HUES6 (cell line): ENCODE results near the gene TMEM134.

Experiments
- H3K27ac ChIP-seq: 2 replicates; pipeline ENCODE4 v1.7.0; 2013; ENCODE audit warnings: low read depth, mild to moderate bottlenecking, low read length, inconsistent platforms
- H3K27me3 ChIP-seq: 2 replicates; pipeline ENCODE4 v1.6.1; 2013; ENCODE audit warnings: low read length; ENCODE audit not compliant: control insufficient read depth, insufficient read depth
- H3K36me3 ChIP-seq: 2 replicates; pipeline ENCODE4 v1.6.1; 2013; ENCODE audit warnings: low read length; ENCODE audit not compliant: control insufficient read depth, insufficient read depth
- H3K4me1 ChIP-seq: 2 replicates; pipeline ENCODE4 v1.6.1; 2013; ENCODE audit warnings: low read length; ENCODE audit not compliant: control insufficient read depth, insufficient read depth
- H3K4me3 ChIP-seq: 2 replicates; pipeline ENCODE4 v1.5.1; 2013; ENCODE audit warnings: low read depth, low read length
- H3K9ac ChIP-seq: one replicate; pipeline ENCODE4 v1.6.1; 2013; ENCODE audit warnings: mild to moderate bottlenecking, low read length
- H3K9me3 ChIP-seq: 2 replicates; pipeline ENCODE4 v1.6.1; 2013; ENCODE audit warnings: low read depth, low read length; ENCODE audit not compliant: control insufficient read depth, insufficient read depth

TMEM134 gene

DNA sequence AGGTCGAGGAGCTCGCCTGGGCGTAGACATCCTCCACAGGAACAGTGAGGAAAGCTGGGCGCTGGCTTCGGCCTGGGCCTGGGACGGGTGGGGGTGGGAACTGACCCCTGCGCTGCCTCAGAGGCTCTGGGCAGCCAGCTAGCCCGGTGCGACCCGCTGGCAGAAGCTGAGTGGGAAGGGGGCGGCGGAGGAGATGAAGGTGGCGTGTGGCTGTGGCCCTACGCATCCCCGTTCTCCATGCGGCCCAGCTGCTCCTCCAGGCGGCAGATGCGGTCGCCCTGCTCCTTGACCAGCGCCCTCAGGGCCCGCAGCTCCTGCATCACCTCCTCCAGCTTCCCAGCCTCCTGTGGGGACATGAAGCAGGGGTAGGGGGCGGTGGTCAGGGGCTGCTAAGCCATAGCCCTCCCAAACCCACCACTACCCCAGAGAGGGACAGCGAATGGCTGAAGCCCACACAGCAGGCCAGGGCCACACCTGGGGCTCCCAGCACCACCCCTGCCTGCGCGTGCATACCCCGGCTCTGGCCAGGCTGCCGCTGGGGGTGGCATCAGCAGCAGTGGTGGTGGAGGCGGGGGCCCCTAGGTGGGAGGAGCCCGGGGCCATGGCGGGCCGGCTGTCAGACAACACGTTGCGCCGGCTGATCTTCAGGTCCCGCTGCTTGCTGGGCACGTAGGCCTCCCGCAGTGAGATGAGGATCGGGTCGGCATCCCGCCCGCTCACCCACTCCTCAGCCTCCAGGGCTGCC, 30.7 kb downstream of the TMEM134 start:
- H3K27me3 ChIP-seq, result no peaks in the 10 kb centered on the region
- H3K9ac ChIP-seq, result peak overlapping the region; percentile 70
- no peak overlapping the region for H3K27ac ChIP-seq
- H3K9me3 ChIP-seq, result no peaks in the 10 kb centered on the region
- no peak overlapping the region for H3K4me3 ChIP-seq
- H3K36me3 ChIP-seq, result peaks cover 64% of the 10 kb centered on the region
- peaks cover 25% of the 10 kb centered on the region for H3K4me1 ChIP-seq

DNA sequence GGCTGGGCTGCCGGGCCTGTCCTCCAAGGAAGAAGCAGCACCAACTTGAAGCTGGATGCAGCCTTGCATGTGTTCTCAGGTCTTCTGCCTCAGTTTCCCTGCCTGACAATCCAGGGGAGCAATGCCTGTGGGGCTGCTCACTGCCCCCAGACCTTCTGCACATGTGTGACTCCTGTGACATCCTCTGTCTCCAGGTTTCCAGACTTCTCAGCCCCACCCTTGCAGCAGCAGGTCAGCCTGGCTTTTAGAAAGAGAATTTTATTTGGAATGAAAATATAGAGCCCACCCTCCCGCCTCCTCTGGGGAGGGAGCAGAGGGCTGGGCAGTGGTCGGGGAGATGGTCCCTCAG, 31.3 kb downstream of the TMEM134 start:
- Histone ChIP-seq H3K4me1 (peaks cover 25% of the 10 kb centered on the region), H3K27me3 (no peaks in the 10 kb centered on the region), H3K36me3 (peaks cover 70% of the 10 kb centered on the region), H3K27ac (peak overlapping the region; percentile 88), H3K9ac (peak overlapping the region; percentile 70), H3K9me3 (no peaks in the 10 kb centered on the region), H3K4me3 (no peak overlapping the region)

DNA sequence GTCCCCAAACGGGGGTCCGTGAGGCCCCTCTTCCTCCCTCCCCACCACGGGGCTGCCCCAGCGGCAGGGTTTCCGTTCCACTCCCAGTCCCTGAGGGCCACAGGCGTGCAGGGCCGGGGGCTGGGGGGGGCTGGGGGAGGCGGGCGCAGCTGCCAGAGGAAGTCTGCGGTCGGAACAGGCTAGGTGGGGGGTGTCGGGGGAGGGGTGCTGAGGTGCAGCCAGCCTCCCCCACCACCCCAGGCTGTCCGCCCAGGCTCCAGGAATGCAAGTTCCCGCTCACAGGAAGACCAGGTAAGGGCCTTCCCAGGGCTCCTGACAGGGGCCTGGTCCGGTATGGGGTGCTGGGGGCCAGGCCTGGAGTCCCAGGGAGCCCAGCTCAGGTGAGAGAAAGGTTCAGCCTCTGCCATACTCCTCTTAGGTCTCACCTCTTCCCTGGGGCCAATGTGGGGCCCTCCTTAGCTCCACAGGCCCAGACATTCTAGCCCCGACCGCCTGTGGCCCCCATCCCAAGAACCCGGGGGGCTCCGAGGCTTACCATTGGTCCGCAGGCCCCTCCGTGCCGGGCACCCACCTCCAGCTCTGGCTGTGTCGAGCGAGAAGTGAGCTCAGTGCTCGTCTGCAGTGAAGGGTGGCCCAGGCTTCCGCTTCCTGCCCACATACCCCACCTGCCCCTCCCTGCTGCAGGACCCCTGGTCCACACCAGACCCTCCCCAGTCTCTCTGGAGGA, 31.8 kb downstream of the TMEM134 start, which contains the start of gene PTPRCAP:
TSS of gene PTPRCAP (minus strand) at position 601 of the 727 bp plus-strand sequence. CDS start at position 538, 63 bp downstream.
- peak within 1 kb of the TSS; percentile 70 for H3K9ac ChIP-seq
- no peaks in the 10 kb centered on the region for H3K27me3 ChIP-seq
- peak within 1 kb of the TSS; percentile 88 for H3K27ac ChIP-seq
- no peaks in the 10 kb centered on the region for H3K9me3 ChIP-seq
- H3K4me3 ChIP-seq, result 0 out of 2 replicates have a peak within 1 kb of the TSS, but pooled peaks have one; percentile 4
- peaks cover 25% of the 10 kb centered on the region for H3K4me1 ChIP-seq
- peaks cover 75% of the 10 kb centered on the region for H3K36me3 ChIP-seq

DNA sequence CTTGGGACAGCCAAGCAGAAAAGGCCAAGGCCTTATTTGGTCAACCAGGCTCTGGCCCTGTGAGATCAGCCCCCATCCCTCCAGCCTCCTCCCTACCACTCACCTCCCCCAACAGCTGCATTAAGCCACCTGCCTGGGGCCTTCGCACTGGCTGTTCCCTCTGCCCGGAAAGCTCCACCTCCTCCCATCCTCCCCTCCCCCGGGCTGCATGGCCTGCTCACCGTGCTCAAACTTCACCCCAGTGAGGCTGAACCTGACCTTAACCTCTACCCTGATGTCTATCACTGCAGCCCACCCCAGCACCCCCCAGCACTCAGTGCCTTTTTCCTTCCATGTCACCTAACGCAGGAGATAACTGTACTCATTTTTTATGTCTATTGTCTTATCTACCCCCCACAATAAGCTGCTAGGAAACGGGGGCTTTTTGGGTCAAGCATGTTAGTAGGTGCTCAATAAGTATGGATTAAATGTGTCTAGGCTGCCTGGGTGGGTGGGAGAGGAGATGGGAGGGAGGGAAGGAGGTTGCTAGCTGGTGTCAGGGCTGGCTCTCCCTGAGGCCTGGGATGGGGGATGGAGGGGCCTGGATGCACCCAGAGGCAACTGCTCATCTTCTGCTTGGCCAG, 32.5 kb downstream of the TMEM134 start:
- peaks cover 76% of the 10 kb centered on the region for H3K36me3 ChIP-seq
- no peaks in the 10 kb centered on the region for H3K27me3 ChIP-seq
- H3K9me3 ChIP-seq, result no peaks in the 10 kb centered on the region
- H3K4me1 ChIP-seq, result peaks cover 25% of the 10 kb centered on the region
- H3K27ac ChIP-seq, result peak overlapping the region; percentile 88
- H3K4me3 ChIP-seq, result 0 out of 2 replicates have a peak overlapping the region, but pooled peaks have one; percentile 4
- H3K9ac ChIP-seq, result peak overlapping the region; percentile 77

DNA sequence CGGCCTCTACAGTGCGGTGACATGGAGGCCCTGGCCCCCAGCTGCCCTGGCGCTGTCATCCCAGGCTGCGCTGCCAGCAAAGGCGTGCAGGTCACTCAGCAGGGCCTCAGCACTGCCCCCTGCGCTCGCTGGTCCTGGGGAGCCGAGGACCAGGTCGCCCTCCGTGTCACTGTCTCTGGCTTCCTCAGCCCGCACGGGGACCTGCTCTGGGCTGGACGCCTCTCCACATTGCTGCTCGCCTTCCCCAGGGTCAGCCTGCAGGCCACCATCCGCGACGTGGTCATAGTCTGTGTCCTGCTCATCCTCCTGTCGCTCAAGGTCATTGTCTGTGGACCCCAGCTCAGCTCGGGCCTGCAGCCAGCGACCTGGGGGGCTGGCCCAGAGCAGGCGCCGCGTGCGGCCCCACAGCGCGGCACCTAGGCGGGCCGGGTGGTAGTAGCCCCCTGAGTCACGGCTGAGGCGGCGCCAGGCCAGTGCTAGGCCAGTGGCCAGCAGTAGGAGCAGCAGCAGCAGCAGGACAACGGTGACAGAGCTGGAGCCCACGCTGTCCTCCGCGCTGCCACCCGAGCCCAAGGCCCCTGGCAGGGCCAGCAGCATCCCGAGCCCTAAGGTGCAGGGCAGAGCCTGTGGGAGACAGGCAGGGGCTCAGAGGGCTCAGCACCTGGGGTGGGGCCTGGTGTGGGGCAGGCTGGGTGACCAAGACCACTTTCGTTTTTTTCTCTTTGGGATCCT, 33.2 kb downstream of the TMEM134 start:
- no peaks in the 10 kb centered on the region for H3K27me3 ChIP-seq
- H3K9me3 ChIP-seq, result no peaks in the 10 kb centered on the region
- peak overlapping the region; percentile 77 for H3K9ac ChIP-seq
- H3K4me1 ChIP-seq, result peaks cover 25% of the 10 kb centered on the region
- peaks cover 74% of the 10 kb centered on the region for H3K36me3 ChIP-seq
- H3K27ac ChIP-seq, result peak overlapping the region; percentile 88
- H3K4me3 ChIP-seq, result no peak overlapping the region

DNA sequence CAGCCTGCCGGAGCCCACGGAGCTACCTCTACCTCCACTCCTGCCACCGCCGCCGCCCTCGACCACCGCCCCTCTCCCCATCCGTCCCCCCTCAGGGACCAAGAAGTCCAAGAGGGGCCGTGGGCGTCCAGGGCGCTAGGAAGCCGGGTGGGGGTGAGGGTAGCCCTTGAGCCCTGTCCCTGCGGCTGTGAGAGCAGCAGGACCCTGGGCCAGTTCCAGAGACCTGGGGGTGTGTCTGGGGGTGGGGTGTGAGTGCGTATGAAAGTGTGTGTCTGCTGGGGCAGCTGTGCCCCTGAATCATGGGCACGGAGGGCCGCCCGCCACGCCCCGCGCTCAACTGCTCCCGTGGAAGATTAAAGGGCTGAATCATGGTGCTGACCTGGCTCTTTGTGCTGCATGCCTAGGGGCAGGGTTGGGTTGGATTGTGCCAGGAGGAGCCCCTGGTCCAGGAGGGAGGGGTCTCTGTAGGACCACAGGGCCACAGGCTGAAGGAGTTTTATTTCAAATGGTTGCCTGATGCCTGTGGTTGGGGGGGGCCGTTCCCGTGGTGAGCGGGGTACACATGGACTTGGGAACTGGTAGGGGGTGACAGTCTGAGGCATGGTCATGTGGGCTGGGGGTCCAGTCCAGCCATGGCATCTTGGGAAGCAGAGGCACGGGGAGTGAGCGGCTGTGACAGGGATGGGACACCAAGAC, 33.9 kb downstream of the TMEM134 start:
- H3K27ac ChIP-seq, result peak overlapping the region; percentile 88
- H3K9ac ChIP-seq, result peak overlapping the region; percentile 47
- no peaks in the 10 kb centered on the region for H3K27me3 ChIP-seq
- H3K36me3 ChIP-seq, result peaks cover 72% of the 10 kb centered on the region
- H3K9me3 ChIP-seq, result no peaks in the 10 kb centered on the region
- peaks cover 25% of the 10 kb centered on the region for H3K4me1 ChIP-seq
- no peak overlapping the region for H3K4me3 ChIP-seq

DNA sequence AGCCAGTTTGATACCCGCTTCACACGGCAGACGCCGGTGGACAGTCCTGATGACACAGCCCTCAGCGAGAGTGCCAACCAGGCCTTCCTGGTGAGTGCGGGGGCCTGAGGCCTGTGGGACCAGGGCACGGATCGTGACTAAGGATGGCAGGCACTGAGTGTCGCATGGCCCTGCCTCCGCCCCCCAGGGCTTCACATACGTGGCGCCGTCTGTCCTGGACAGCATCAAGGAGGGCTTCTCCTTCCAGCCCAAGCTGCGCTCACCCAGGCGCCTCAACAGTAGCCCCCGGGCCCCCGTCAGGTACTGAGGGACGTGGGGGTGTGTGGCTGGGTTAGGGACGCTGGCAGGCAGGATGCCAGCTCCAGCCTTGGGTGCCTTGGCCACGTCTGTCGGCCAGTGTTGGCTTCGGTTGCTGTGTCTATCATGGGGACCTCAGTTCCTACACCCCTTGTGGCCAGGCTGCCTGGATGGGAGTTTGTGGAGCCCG, 34.6 kb downstream of the TMEM134 start:
- Histone ChIP-seq H3K4me3 (no peak overlapping the region), H3K27ac (no peak overlapping the region)

DNA sequence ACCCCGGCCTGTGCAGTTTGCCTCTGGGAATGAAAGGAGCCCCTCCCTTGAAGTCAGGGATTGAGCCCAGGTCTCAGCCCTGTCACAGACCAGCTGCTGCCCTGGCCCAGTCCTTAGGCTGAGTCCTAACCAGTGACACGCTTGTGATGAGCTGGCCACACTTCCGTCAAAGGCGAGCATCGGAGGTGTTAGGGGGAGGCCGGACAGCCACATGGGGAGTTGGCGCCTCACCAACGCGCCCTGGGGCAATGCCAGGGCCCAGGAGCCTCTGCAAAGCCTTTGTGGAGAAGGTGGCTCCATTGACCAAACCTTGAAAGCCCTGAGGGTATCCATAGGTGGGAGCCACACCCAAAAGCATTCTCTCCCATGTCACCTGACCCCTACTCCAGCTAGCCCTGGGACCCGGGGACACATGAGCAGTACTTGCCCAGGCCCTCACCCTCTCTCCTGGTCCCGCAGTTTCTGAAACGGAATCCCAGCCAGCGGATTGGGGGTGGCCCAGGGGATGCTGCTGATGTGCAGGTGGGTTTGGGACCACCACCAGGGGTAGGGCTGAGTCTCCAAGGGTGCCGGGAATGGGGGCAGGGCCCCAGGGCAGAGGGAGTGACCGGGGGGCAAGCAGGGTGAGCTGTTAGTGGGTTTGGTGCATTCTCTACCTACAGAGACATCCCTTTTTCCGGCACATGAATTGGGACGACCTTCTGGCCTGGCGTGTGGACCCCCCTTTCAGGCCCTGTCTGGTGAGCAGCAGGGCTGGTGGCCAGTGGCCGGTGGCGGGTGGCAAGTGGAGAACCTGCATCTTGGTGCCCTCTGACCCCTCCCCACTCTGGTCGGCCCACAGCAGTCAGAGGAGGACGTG, 35.3 kb downstream of the TMEM134 start:
- no peaks in the 10 kb centered on the region for H3K9me3 ChIP-seq
- no peak overlapping the region for H3K4me3 ChIP-seq
- H3K36me3 ChIP-seq, result peaks cover 70% of the 10 kb centered on the region
- no peak overlapping the region for H3K27ac ChIP-seq
- H3K27me3 ChIP-seq, result no peaks in the 10 kb centered on the region
- peaks cover 25% of the 10 kb centered on the region for H3K4me1 ChIP-seq
- no peak overlapping the region for H3K9ac ChIP-seq

More for the DNA sequence above, 34.6 kb downstream of the TMEM134 start:
- Histone ChIP-seq H3K9me3 (no peaks in the 10 kb centered on the region), H3K4me1 (peaks cover 25% of the 10 kb centered on the region), H3K27me3 (no peaks in the 10 kb centered on the region), H3K36me3 (peaks cover 75% of the 10 kb centered on the region), H3K9ac (no peak overlapping the region)

DNA sequence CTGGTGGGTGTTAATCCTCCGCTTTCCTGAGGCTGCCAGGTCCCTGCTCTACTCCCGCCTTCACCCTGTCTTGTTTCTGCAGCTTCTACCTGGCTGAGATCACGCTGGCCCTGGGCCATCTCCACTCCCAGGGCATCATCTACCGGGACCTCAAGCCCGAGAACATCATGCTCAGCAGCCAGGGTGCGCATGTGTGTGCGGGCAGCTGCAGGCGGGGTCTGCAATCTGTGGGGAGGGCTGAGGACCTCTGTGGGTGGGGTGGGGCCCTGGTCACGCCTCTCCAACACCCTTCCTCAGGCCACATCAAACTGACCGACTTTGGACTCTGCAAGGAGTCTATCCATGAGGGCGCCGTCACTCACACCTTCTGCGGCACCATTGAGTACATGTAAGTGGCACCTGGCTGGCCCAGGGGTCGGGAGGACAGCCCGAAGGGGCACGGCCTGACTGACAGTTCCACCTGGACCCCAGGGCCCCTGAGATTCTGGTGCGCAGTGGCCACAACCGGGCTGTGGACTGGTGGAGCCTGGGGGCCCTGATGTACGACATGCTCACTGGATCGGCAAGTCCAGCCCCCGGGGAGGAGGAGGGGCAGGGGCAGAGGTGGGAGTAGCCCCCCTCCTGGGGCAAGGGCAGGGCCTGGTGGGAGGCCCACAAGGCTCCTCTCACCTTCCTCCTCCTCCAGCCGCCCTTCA, 36.2 kb downstream of the TMEM134 start:
- Histone ChIP-seq H3K9me3 (no peaks in the 10 kb centered on the region), H3K27ac (no peak overlapping the region), H3K4me3 (no peak overlapping the region), H3K9ac (no peak overlapping the region), H3K36me3 (peaks cover 60% of the 10 kb centered on the region), H3K4me1 (peaks cover 23% of the 10 kb centered on the region), H3K27me3 (no peaks in the 10 kb centered on the region)
